AG10803 (cell line): Measurements from ENCODE around the gene ANAPC13.

Source experiments
- DNase-seq: peaks from one replicate; pipeline ENCODE4 v3.0.0; 2010; ENCODE audit warnings: low read depth
- H3K4me3 ChIP-seq: 2 replicates; pipeline ENCODE4 v1.5.1; 2011; ENCODE audit warnings: mild to moderate bottlenecking, low read length, control low read depth
- TF ChIP-seq, protein P1 (sequence below): conservative IDR thresholded peaks from 2 replicates; pipeline ENCODE4 v1.5.1; 2011; ENCODE audit warnings: mild to moderate bottlenecking, low read length, control low read depth, inconsistent platforms

Gene ANAPC13

DNA sequence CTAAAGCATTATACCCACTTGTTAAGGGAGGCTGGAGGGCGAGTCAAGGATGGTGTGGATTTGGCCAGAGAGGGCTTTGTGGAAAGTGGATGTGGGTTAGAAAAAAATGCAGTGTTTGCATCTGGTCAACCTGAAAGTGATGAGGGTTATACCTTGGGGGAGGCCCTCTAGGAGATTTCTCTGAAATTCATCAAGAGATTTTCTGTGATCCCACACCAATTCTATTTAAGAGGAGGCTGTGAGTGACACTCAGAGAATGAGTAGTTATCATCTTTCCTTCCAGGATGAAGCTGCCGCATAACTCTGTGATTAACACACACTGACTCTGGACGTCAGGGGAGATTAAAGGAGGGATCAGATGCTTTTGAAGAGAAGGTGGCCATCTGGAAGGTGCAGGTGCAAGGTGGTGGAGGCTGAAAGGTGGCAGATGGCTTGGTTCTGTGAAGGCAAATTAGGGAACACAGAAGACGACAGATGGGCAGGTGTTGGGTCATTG, 54.8 kb downstream of the ANAPC13 start:
- TF ChIP-seq, protein P1, sequence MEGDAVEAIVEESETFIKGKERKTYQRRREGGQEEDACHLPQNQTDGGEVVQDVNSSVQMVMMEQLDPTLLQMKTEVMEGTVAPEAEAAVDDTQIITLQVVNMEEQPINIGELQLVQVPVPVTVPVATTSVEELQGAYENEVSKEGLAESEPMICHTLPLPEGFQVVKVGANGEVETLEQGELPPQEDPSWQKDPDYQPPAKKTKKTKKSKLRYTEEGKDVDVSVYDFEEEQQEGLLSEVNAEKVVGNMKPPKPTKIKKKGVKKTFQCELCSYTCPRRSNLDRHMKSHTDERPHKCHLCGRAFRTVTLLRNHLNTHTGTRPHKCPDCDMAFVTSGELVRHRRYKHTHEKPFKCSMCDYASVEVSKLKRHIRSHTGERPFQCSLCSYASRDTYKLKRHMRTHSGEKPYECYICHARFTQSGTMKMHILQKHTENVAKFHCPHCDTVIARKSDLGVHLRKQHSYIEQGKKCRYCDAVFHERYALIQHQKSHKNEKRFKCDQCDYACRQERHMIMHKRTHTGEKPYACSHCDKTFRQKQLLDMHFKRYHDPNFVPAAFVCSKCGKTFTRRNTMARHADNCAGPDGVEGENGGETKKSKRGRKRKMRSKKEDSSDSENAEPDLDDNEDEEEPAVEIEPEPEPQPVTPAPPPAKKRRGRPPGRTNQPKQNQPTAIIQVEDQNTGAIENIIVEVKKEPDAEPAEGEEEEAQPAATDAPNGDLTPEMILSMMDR = no peak
- DNase-seq = no peak
- H3K4me3 ChIP-seq = no peak overlapping the region

DNA sequence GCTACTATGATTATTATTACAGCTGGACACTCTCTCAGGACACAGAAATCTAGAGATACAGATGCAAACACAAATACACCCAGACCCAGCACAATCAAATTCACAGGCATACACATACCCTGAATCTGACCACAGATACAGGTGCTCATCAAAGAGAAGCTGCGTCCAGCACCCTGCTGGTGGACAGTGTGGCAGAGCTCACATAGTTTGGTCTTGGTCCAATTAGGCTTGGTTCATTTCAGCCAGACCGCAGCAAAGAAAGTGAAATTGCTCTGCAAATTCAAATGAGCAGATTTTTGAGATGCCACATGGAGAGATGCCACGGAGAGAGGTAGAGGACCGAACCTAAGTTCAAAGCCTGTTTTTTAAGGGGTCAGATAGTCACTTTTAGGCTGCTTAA, 55.6 kb downstream of the ANAPC13 start:
- no peak overlapping the region for H3K4me3 ChIP-seq
- TF ChIP-seq, protein P1 = no peak
- DNase-seq = no peak

DNA sequence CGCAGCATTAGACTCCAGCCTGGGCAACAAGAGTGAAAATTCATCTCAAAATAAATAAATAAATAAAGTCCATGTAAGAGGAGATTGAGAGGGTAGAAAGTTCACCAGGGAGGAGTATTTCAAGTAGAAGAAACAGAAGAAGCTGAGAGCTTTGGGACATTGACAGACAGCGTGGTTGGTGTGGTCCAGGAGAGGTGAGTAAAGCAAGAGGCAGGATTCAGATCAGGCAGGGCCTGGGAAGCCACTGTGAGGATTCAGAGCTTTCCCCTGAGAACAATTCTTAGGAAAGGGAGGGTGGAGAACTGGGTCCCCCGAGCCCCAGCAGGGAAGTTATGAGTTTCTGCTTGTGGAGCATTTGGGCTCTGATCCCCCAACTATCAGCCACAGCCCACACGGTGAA, 57.4 kb downstream of the ANAPC13 start:
- peak; percentile 61 for DNase-seq
- H3K4me3 ChIP-seq = no peak overlapping the region
- TF ChIP-seq, protein P1 = no peak
